Measurements from ENCODE around the gene B4GALT5.

DNA sequence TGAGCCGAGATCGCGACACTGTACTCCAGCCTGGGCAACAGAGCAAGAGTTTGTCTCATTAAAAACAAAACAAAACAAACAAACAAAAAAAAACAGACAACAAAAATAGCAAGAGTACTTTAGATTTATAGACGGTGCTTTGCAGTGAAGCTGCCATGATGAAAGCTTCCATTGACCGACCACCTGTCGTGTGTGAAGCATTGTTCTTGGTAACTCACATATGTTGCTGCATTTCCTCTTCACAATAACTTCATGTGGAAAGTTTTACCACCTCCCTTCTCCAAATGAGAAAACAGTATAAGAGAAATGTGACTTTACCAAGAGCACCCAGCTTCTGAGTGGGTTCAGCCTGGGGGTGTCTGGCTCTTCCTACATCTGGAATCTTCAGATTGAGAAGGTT is 89.4 kb downstream of the B4GALT5 start:
- TF ChIP-seq, protein P1, sequence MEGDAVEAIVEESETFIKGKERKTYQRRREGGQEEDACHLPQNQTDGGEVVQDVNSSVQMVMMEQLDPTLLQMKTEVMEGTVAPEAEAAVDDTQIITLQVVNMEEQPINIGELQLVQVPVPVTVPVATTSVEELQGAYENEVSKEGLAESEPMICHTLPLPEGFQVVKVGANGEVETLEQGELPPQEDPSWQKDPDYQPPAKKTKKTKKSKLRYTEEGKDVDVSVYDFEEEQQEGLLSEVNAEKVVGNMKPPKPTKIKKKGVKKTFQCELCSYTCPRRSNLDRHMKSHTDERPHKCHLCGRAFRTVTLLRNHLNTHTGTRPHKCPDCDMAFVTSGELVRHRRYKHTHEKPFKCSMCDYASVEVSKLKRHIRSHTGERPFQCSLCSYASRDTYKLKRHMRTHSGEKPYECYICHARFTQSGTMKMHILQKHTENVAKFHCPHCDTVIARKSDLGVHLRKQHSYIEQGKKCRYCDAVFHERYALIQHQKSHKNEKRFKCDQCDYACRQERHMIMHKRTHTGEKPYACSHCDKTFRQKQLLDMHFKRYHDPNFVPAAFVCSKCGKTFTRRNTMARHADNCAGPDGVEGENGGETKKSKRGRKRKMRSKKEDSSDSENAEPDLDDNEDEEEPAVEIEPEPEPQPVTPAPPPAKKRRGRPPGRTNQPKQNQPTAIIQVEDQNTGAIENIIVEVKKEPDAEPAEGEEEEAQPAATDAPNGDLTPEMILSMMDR (conservative IDR thresholded peaks at IDR 0.05; ENCODE audit: low read length): no peak
- no peak for TF ChIP-seq EZH2phosphoT487 (IDR thresholded peaks at IDR 0.05; ENCODE audit: borderline replicate concordance)

All from Loucy (cell line).